LoVo (cell line): Measurements from ENCODE around the gene PAFAH1B1.
"Not testable (repeated sequence)": the region's sequence is repeated elsewhere in the genome, so short reads cannot be mapped to it uniquely, and the experiment has no call there.

Source experiments
- DNase-seq: peaks from one replicate; pipeline ENCODE4 v3.0.0-alpha.2; 2016; ENCODE audit warnings: low spot score

The PAFAH1B1 gene

DNA sequence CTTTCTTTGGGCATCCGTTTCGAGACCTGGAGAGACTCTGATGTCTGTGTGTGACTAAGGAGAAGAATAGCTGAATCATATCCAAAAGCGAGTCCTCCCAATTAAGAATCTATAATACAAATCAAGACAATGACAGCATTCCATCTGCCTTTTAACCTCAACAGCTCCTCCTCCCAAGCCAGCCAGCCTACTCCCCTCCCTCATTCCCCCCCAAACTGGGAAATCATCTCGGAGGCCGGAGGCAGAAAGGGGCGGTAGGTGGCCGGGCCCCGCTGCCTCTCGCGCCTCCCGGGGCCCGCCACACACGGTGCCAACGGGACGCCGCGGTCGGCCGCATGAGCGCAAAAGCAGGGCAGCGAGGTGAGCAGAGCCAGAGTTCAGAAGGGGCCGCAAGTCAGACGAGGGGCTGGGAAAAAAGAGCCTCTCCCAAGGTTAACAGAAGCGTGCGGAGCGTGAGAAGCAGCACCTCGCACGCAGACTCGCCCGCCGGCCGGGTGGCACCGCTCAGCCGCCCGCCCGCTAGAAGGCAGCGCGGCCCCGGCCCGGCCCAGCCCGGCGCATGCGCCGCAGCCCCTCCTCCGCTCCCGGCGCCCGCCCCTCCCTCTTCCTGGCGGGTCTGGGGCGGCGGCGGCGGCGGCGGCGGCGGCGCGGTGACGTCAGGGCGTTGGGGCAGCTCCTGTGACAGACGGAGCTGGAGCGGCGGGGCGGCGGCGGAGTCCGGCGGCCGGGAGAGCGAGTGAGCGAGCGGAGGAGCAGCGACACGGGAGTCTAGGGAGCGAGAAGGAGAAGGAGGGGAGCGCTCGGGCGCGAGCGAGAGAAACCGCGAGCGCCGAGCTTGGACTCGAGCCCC lies at the start of gene PAFAH1B1:
Gene PAFAH1B1, plus strand, starts transcription at position 684 of the 850 bp plus-strand sequence. CDS start 44,635 bp downstream, outside the sequence.
- peak; percentile 91 for DNase-seq

GRCh38 chr17:2545393-2545792 lies 48.1 kb upstream of the PAFAH1B1 start:
- DNase-seq = no peak

GRCh38 chr17:2547176-2547575 lies 46.3 kb upstream of the PAFAH1B1 start:
- peak; percentile 36 for DNase-seq

DNA sequence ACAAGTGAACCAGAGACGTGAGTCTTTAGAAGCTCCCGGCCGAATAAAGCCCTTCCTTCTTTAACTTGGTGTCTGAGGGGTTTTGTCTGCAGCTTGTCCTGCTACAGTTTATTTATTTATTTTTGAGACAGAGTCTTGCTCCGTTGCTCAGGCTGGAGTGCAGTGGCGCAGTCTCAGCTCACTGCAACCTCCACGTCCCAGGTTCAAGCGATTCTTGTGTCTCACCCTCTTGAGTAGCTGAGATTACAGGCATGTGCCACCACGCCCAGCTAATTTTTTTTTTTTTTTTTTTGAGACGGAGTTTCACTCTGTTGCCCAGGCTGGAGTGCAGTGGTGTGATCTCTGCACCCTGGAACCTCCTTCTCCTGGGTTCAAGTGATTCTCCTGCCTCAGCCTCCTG lies 45.4 kb upstream of the PAFAH1B1 start:
- DNase-seq = not testable (repeated sequence)

GRCh38 chr17:2549392-2550211 lies 43.9 kb upstream of the PAFAH1B1 start:
- no peak for DNase-seq

GRCh38 chr17:2551493-2551892 lies 42.0 kb upstream of the PAFAH1B1 start:
- DNase-seq = no peak

- no peak for DNase-seq
Measured at GRCh38 chr17:2551928-2552327, 41.5 kb upstream of the PAFAH1B1 start.

DNA sequence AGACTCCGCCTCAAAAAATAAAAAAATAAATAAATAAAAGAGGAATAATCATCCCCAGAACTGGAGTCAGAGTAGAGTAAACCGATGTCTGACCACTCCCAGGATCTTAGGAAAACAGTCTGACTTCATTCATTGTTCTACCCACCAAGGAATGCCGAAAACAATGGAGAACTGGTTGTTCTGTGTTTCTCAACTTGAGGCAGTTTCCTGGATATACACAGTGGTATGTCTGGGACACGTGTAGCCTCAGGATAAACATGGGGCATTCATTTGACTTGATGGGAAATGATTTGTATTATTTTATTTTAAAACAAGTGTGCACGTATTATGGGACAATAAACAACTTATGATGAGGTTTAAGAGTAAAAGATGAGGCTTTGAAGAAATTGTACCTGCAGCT lies 32.8 kb upstream of the PAFAH1B1 start:
- no peak for DNase-seq

- DNase-seq = no peak
Measured at GRCh38 chr17:2562162-2562858, 31.1 kb upstream of the PAFAH1B1 start.

DNA sequence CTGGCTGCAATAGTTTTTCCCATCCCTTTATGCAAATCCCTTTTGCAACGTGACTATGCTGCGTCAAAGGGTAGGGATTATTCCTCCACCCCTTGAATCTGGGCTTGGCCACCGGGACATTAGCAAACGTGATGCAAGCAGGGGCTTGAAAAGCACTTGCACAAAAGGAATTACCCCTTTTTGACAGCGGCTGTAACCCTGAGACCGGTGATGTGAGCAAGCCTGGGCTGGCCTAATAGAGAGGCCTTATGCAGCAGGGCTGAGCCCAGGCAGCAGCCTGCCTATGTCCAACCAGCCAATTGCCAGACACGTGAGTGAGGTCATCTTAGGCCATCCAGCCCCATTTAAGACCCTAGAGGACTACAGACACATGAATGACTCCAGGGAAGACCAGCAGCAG lies 30.4 kb upstream of the PAFAH1B1 start:
- no peak for DNase-seq

DNA sequence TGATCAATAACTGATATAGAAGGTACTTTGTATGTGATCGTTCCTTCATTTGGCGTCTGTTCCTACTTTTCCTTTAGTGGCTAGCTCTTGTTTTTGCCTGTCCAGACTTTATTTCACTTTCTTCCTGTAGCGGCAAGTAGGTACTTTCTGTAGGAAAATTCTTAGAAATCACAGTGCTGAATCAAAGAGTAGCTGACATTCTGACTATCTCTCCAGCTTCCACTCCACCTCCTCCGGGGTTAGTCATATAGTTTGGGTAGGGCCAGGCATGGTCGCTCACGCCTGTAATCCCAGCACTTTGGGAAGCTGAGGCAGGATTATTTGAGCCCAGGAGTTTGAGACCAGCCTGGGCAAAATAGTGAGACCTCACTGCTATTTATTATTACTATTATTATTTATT lies 29.9 kb upstream of the PAFAH1B1 start:
- no peak for DNase-seq

DNA sequence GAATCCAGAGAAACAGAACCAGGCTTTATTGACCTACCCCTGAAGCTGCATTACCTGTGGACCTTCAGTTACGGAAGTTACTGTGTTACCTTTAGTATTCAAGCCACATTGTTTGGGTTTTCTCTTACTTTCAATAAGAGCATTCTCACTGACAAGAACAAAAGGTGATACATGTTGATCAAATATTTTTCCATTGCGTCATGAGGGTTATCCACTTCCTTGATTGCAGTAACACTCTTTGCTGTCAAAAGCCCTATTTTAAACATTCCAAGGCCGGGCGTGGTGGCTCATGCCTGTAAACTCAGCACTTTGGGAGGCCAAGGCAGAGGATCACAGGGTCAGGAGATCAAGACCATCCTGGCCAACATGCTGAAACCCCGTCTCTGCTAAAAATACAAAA lies 28.6 kb upstream of the PAFAH1B1 start:
- peak; percentile 57 for DNase-seq

DNA sequence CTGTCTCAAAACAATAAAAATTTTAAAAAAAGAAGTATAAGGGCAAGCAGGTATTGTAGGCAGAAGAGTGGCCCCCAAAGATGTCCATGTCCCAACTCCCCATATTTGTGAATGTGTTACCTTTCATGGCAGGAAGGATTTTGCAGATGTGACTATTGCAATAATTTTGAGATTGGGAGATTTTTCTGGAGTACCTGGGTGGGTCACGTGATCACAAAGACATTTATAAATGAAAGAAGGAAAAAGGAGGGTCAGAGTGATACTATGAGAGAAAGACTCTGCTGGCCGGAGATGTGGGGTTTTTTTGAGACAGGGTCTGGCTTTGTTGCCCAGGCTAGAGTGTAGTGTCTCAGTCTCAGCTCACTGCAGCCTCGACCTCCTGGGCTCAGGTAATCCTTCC lies 27.4 kb upstream of the PAFAH1B1 start:
- DNase-seq = no peak

DNA sequence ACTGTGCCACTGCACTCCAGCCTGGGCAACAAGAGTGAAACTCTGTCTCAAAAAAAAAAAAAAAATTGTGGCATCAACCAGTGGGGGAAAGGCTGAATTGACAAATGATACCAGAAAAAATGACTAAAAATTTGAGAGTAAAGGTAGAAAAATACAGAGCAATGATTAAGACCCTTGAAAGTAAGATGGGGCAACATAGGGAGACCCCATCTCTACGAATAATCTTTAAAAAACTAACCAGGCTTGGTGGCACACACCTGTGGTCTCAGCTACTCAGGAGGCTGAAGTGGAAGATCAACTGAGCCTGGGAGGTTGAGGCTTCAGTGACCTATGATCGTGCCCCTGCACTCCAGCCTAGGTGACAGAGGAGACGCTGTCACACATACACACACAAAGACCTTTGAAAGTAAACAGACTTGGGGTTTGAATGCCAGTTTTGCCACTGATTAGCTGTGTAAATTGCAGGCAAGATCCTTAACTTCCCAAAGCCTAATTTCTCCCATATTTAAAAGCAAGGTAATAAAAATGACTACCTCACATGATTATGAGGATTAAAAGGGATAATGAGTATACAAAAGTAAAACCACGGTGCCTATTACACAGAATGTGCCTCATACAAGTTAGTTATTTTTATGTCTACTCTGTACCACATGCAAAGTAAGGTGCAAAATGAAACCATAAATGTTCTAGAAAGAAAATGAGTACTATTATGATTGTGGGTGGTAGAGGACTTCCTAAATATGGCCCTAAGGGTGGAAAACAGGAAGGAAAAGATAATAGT lies 21.7 kb upstream of the PAFAH1B1 start:
- DNase-seq = no peak

GRCh38 chr17:2572304-2572609 lies 21.2 kb upstream of the PAFAH1B1 start:
- DNase-seq = not testable (repeated sequence)

DNA sequence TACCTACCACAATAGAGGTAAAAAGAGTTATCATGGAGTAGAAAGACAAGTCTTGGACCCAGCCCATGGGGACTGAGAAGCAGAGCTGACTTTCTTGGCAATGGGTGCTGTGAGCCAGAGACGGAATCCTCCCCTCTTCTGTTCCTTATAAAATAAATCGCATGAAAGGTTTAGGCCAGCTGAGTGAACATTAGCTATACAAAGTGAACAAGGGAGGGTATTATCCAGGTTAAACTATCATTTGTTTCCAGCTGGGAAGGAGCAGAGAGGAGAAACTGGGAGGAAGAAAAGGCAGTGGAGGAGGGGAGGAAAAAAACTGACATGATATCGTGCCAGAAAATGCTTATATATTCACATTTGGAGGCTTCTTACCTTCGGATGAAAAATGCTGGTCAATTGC lies 13.3 kb upstream of the PAFAH1B1 start:
- no peak for DNase-seq

- DNase-seq = no peak
Measured at GRCh38 chr17:2580661-2581060, 12.8 kb upstream of the PAFAH1B1 start.

DNA sequence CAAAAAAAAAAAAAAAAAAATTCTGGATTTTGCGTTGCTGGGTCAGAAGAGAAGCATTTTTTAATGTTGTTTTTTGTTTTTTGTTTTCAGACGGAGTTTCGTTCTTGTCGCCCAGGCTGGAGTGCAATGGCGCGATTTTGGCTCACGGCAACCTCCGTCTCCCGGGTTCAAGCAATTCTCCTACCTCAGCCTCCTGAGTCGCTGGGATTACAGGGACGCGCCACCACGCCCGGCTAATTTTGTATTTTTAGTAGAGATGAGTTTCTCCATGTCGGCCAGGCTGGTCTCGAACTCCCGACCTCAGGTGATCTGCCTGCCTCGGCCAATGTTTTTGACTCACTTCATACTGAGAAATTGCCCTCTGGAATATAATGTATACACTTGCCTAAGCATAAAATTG lies 11.0 kb upstream of the PAFAH1B1 start:
- no peak for DNase-seq

DNA sequence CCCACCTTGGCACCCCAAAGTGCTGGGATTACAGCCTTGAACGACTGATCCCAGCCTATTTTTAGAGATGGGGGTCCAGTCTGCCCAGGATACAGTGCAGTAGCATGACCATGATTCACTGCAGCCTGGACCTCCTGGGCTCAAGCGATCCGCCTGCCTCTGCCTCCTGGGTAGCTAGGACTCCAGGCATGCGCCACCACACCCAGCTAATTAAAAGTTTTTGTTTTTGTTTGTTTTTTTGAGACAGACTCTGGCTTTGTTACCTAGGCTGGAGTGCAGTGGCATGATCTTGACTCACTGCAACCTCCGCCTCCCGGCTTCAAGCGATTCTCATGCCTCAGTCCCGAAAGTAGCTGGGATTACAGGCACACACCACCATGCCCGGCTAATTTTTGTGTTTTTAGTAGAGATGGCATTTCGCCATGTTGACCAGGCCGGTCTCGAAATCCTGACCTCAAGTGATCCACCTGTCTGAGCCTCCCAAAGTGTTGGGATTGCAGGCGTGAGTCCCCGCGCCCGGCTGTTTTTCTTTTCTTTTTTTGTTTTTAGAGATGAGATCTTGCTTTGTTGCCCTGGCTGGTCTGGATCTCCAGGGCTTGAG lies 2.3 kb upstream of the PAFAH1B1 start:
- DNase-seq = peak; percentile 27

- peak; percentile 69 for DNase-seq
Measured at GRCh38 chr17:2593821-2594721, 617 bp downstream of the PAFAH1B1 start.
